ENCODE results near the gene TOPBP1.
"Not testable (repeated sequence)": the region's sequence is repeated elsewhere in the genome, so short reads cannot be mapped to it uniquely, and the experiment has no call there.

The TOPBP1 gene

GRCh38 chr3:133570139-133570936 lies 91.4 kb downstream of the TOPBP1 start:
- no peak for DNase-seq

GRCh38 chr3:133568294-133569014 lies 93.3 kb downstream of the TOPBP1 start:
- no peak for DNase-seq

GRCh38 chr3:133563816-133564215 lies 97.9 kb downstream of the TOPBP1 start:
- DNase-seq, result no peak

GRCh38 chr3:133563186-133563591 lies 98.6 kb downstream of the TOPBP1 start:
- no peak for DNase-seq

- DNase-seq, result no peak
Observed at GRCh38 chr3:133562376-133562775, 99.4 kb downstream of the TOPBP1 start.

GRCh38 chr3:133561679-133562078 lies 100.1 kb downstream of the TOPBP1 start:
- no peak for DNase-seq

GRCh38 chr3:133551589-133551988 lies 110.2 kb downstream of the TOPBP1 start:
- not testable (repeated sequence) for DNase-seq
